Measurements from ENCODE around the gene TGM2. TPM values are rescaled to one million over a fixed set of nuclear protein-coding genes. Genes with fewer than 3 reads are reported as not detected.

Gene TGM2
- total RNA-seq = under 1 TPM; 0.35 TPM

GRCh38 chr20:38165089-38165965 lies at the start of gene TGM2:
Gene TGM2 (minus strand): TSS chr20:38165270. CDS start chr20:38165198, 72 bp downstream.
- Mint-ChIP-seq H3K4me3 (peak within 1 kb of the TSS; percentile 7), H3K4me1 (peaks cover 32% of the 10 kb centered on the region), H3K27me3 (peaks cover 24% of the 10 kb centered on the region), H3K27ac (no peak within 1 kb of the TSS), H3K36me3 (no peaks in the 10 kb centered on the region), H3K9me3 (ENCODE audit: low read depth) (no peaks in the 10 kb centered on the region)
- ATAC-seq = peak; percentile 90
- DNase-seq = peak; percentile 64
- CTCF ChIA-PET = interaction anchor here (0.9 to 4.5 kb wide), 6 partner anchors 44 to 108 kb away, joined by 3 to 27 read pairs (median 7); no protein-coding TSS in a partner anchor

GRCh38 chr20:38214256-38215193 lies 49.5 kb upstream of the TGM2 start:
- no peaks in the 10 kb centered on the region for H3K4me1 Mint-ChIP-seq
- H3K36me3 Mint-ChIP-seq = no peaks in the 10 kb centered on the region
- H3K27ac Mint-ChIP-seq = no peak overlapping the region
- no peaks in the 10 kb centered on the region for H3K9me3 Mint-ChIP-seq (ENCODE audit: low read depth)
- CTCF ChIA-PET = interaction anchor here (0.6 to 4.9 kb wide), 2 partner anchors 8 to 113 kb away, joined by 4 to 22 read pairs; no protein-coding TSS in a partner anchor
- H3K27me3 Mint-ChIP-seq = no peaks in the 10 kb centered on the region
- ATAC-seq (no peak), DNase-seq (no peak)
- H3K4me3 Mint-ChIP-seq = no peak overlapping the region

GRCh38 chr20:38213607-38213940 lies 48.5 kb upstream of the TGM2 start:
- CTCF ChIA-PET = interaction anchor here (0.6 to 4.9 kb wide), 2 partner anchors 9 to 112 kb away, joined by 4 to 22 read pairs; no protein-coding TSS in a partner anchor
- H3K4me3 Mint-ChIP-seq = no peak overlapping the region
- ATAC-seq (no peak), DNase-seq (no peak)
- H3K9me3 Mint-ChIP-seq (ENCODE audit: low read depth) = no peaks in the 10 kb centered on the region
- H3K36me3 Mint-ChIP-seq = no peaks in the 10 kb centered on the region
- H3K27me3 Mint-ChIP-seq = no peaks in the 10 kb centered on the region
- no peaks in the 10 kb centered on the region for H3K4me1 Mint-ChIP-seq
- no peak overlapping the region for H3K27ac Mint-ChIP-seq

- H3K4me3 Mint-ChIP-seq = no peak overlapping the region
- CTCF ChIA-PET = interaction anchor here (4.9 kb wide), 1 partner anchor 9 kb away, joined by 22 read pairs; no protein-coding TSS in a partner anchor
- no peaks in the 10 kb centered on the region for H3K9me3 Mint-ChIP-seq (ENCODE audit: low read depth)
- no peaks in the 10 kb centered on the region for H3K36me3 Mint-ChIP-seq
- H3K27ac Mint-ChIP-seq = no peak overlapping the region
- no peak for ATAC-seq
- DNase-seq = no peak
- peaks cover 4% of the 10 kb centered on the region for H3K27me3 Mint-ChIP-seq
- H3K4me1 Mint-ChIP-seq = no peaks in the 10 kb centered on the region
Measured at GRCh38 chr20:38212806-38213606, 47.9 kb upstream of the TGM2 start.

- Mint-ChIP-seq H3K27me3 (peaks cover 9% of the 10 kb centered on the region), H3K27ac (no peak overlapping the region), H3K9me3 (ENCODE audit: low read depth) (no peaks in the 10 kb centered on the region), H3K4me1 (no peaks in the 10 kb centered on the region), H3K36me3 (no peaks in the 10 kb centered on the region), H3K4me3 (no peak overlapping the region)
- ATAC-seq = no peak
- CTCF ChIA-PET = interaction anchor here (4.9 kb wide), 1 partner anchor 11 kb away, joined by 22 read pairs; no protein-coding TSS in a partner anchor
- no peak for DNase-seq
Measured at GRCh38 chr20:38211200-38212097, 46.4 kb upstream of the TGM2 start.

- Mint-ChIP-seq H3K27me3 (peaks cover 14% of the 10 kb centered on the region), H3K27ac (no peak overlapping the region), H3K9me3 (ENCODE audit: low read depth) (no peaks in the 10 kb centered on the region), H3K4me1 (no peaks in the 10 kb centered on the region), H3K36me3 (no peaks in the 10 kb centered on the region), H3K4me3 (no peak overlapping the region)
- CTCF ChIA-PET = interaction anchor here (4.9 kb wide), 1 partner anchor 12 kb away, joined by 22 read pairs; no protein-coding TSS in a partner anchor
- ATAC-seq (no peak), DNase-seq (no peak)
Measured at GRCh38 chr20:38210741-38211140, 45.7 kb upstream of the TGM2 start.

- Mint-ChIP-seq H3K9me3 (ENCODE audit: low read depth) (no peaks in the 10 kb centered on the region), H3K4me3 (no peak overlapping the region), H3K27me3 (peaks cover 18% of the 10 kb centered on the region), H3K27ac (no peak overlapping the region), H3K36me3 (no peaks in the 10 kb centered on the region), H3K4me1 (no peaks in the 10 kb centered on the region)
- DNase-seq = no peak
- CTCF ChIA-PET = interaction anchor here (4.9 kb wide), 1 partner anchor 13 kb away, joined by 22 read pairs; no protein-coding TSS in a partner anchor
- no peak for ATAC-seq
Measured at GRCh38 chr20:38209736-38210405, 44.8 kb upstream of the TGM2 start.

GRCh38 chr20:38209054-38209675 lies 44.1 kb upstream of the TGM2 start:
- Mint-ChIP-seq H3K27ac (no peak overlapping the region), H3K4me1 (no peaks in the 10 kb centered on the region), H3K36me3 (no peaks in the 10 kb centered on the region), H3K9me3 (ENCODE audit: low read depth) (no peaks in the 10 kb centered on the region), H3K27me3 (peaks cover 21% of the 10 kb centered on the region), H3K4me3 (no peak overlapping the region)
- CTCF ChIA-PET = no interaction called here
- no peak for DNase-seq
- ATAC-seq = no peak

GRCh38 chr20:38208523-38208922 lies 43.5 kb upstream of the TGM2 start:
- Mint-ChIP-seq H3K27ac (no peak overlapping the region), H3K4me3 (no peak overlapping the region), H3K4me1 (no peaks in the 10 kb centered on the region), H3K36me3 (no peaks in the 10 kb centered on the region), H3K9me3 (ENCODE audit: low read depth) (no peaks in the 10 kb centered on the region), H3K27me3 (peaks cover 26% of the 10 kb centered on the region)
- no peak for DNase-seq
- CTCF ChIA-PET = no interaction called here
- no peak for ATAC-seq

- Mint-ChIP-seq H3K4me3 (no peak overlapping the region), H3K27me3 (peaks cover 29% of the 10 kb centered on the region), H3K9me3 (ENCODE audit: low read depth) (no peaks in the 10 kb centered on the region), H3K4me1 (no peaks in the 10 kb centered on the region), H3K27ac (no peak overlapping the region), H3K36me3 (no peaks in the 10 kb centered on the region)
- CTCF ChIA-PET = interaction anchor here (2.0 to 3.5 kb wide), 2 partner anchors 13 to 16 kb away, joined by 6 to 15 read pairs; no protein-coding TSS in a partner anchor
- ATAC-seq = no peak
- DNase-seq = no peak
Measured at GRCh38 chr20:38208088-38208487, 43.0 kb upstream of the TGM2 start.

- Mint-ChIP-seq H3K4me3 (no peak overlapping the region), H3K36me3 (no peaks in the 10 kb centered on the region), H3K9me3 (ENCODE audit: low read depth) (no peaks in the 10 kb centered on the region), H3K4me1 (no peaks in the 10 kb centered on the region), H3K27me3 (peaks cover 29% of the 10 kb centered on the region), H3K27ac (no peak overlapping the region)
- ATAC-seq = no peak
- CTCF ChIA-PET = interaction anchor here (2.0 to 3.5 kb wide), 2 partner anchors 14 to 16 kb away, joined by 6 to 15 read pairs; no protein-coding TSS in a partner anchor
- no peak for DNase-seq
Measured at GRCh38 chr20:38207621-38208020, 42.6 kb upstream of the TGM2 start.

Measured in activated CD8-positive, alpha-beta memory T cell treated with anti-CD3 and anti-CD28 coated beads, Interleukin-2, amount 10 ng/mL, durations not matched to agents 7 days and 5 days (primary cell).